ENCODE measurements around the gene SDK1. TPM values are rescaled to one million over a fixed set of nuclear protein-coding genes. Genes with fewer than 3 reads are reported as not detected.

The SDK1 gene
- total RNA-seq, 1 experiment from 2014 or later = 7.1 TPM

DNA sequence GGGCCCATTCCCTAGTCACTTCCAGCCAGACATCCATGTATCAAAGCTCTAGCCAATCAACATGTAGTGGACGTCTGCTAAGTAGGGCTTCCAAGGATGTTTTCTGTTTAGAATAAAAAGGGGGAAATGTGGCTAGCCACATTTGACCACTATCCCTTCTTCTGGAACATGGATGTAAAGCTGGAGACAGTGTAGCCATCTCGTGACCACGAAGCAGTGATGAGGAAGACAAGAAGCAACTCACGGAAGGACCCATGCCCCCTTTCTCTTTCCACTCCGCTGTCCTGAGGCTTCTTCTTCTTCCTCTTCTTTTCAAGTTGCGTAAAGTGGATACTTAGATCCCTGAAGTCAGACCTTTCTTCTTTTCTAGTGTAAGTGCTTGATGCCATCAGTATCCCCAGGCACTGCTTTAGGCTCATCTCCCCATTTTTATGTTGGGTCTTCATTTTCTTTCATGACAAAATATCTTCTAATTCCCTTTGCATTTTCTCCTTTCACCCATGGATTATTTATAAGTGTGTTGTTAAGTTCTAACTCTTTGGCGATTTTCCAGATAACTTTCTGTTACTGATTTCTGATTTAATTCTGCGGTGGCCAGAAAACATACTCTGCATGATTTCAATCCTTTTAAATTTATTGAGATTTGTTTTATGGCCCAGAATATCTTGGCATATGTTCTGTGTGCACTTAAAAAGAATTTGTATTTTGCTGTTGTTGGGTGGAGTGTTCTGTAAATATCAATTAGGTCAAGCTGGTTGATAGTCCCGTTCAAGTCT, 594.5 kb downstream of the SDK1 start:
- Mint-ChIP-seq H3K36me3 (ENCODE audit: insufficient read depth, unreplicated experiment) (no peaks in the 10 kb centered on the region), H3K4me1 (ENCODE audit: low read depth, unreplicated experiment) (no peaks in the 10 kb centered on the region), H3K4me3 (ENCODE audit: unreplicated experiment) (no peak overlapping the region), H3K9me3 (ENCODE audit: unreplicated experiment) (no peaks in the 10 kb centered on the region), H3K27ac (ENCODE audit: unreplicated experiment) (no peak overlapping the region), H3K27me3 (ENCODE audit: insufficient read depth, unreplicated experiment) (no peaks in the 10 kb centered on the region)
- no peaks in the 10 kb centered on the region for H3K27me3 ChIP-seq (replicated peaks; ENCODE audit: control insufficient read depth, insufficient read depth, low read length)
- no peak overlapping the region for H3K4me3 ChIP-seq (ENCODE audit: low read depth, low read length)
- ChIA-PET POLR2A (no interaction called here), CTCF (no interaction called here)
- no TSS peak for BruUV-seq (replicated peaks)
- no peak for DNase-seq
- no peaks in the 10 kb centered on the region for H3K4me1 ChIP-seq
- TF ChIP-seq, protein P1, sequence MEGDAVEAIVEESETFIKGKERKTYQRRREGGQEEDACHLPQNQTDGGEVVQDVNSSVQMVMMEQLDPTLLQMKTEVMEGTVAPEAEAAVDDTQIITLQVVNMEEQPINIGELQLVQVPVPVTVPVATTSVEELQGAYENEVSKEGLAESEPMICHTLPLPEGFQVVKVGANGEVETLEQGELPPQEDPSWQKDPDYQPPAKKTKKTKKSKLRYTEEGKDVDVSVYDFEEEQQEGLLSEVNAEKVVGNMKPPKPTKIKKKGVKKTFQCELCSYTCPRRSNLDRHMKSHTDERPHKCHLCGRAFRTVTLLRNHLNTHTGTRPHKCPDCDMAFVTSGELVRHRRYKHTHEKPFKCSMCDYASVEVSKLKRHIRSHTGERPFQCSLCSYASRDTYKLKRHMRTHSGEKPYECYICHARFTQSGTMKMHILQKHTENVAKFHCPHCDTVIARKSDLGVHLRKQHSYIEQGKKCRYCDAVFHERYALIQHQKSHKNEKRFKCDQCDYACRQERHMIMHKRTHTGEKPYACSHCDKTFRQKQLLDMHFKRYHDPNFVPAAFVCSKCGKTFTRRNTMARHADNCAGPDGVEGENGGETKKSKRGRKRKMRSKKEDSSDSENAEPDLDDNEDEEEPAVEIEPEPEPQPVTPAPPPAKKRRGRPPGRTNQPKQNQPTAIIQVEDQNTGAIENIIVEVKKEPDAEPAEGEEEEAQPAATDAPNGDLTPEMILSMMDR (IDR thresholded peaks at IDR 0.05; ENCODE audit: insufficient read depth in 1 of 2, low read depth in 1 of 2, low read length in 1 of 2, severe bottlenecking in 1 of 2, unreplicated experiment in 1 of 2) = no peak
- H3K36me3 ChIP-seq (ENCODE audit: control insufficient read depth, insufficient read depth, low read length) = no peaks in the 10 kb centered on the region
- H3K9me3 ChIP-seq = no peaks in the 10 kb centered on the region
- intact Hi-C loops (cut with micrococcal nuclease; ENCODE audit: unreplicated experiment) = loop anchor here (2.0 kb wide), 2 partner anchors 595 to 1009 kb away; partner anchors contain the start of gene SDK1

GRCh38 chr7:3896169-3896765, 595.2 kb downstream of the SDK1 start:
- CTCF ChIA-PET = no interaction called here
- POLR2A ChIA-PET = no interaction called here
- no peak overlapping the region for H3K4me3 Mint-ChIP-seq (ENCODE audit: unreplicated experiment)

More at GRCh38 chr7:3896169-3896765, 595.2 kb downstream of the SDK1 start:
- Histone ChIP-seq H3K4me3 (ENCODE audit: low read depth, low read length) (no peak overlapping the region), H3K4me1 (no peaks in the 10 kb centered on the region), H3K36me3 (ENCODE audit: control insufficient read depth, insufficient read depth, low read length) (no peaks in the 10 kb centered on the region), H3K27me3 (replicated peaks; ENCODE audit: control insufficient read depth, insufficient read depth, low read length) (no peaks in the 10 kb centered on the region), H3K9me3 (no peaks in the 10 kb centered on the region)
- no peak overlapping the region for H3K27ac Mint-ChIP-seq (ENCODE audit: unreplicated experiment)
- no peaks in the 10 kb centered on the region for H3K27me3 Mint-ChIP-seq (ENCODE audit: insufficient read depth, unreplicated experiment)
- no TSS peak for BruUV-seq (replicated peaks)
- H3K4me1 Mint-ChIP-seq (ENCODE audit: low read depth, unreplicated experiment) = no peaks in the 10 kb centered on the region
- no peaks in the 10 kb centered on the region for H3K9me3 Mint-ChIP-seq (ENCODE audit: unreplicated experiment)
- DNase-seq = no peak
- no peaks in the 10 kb centered on the region for H3K36me3 Mint-ChIP-seq (ENCODE audit: insufficient read depth, unreplicated experiment)
- TF ChIP-seq, protein P1 (IDR thresholded peaks at IDR 0.05; ENCODE audit: insufficient read depth in 1 of 2, low read depth in 1 of 2, low read length in 1 of 2, severe bottlenecking in 1 of 2, unreplicated experiment in 1 of 2) = no peak
- intact Hi-C loops (cut with micrococcal nuclease; ENCODE audit: unreplicated experiment) = loop anchor here (2.0 kb wide), 2 partner anchors 595 to 1009 kb away; partner anchors contain the start of gene SDK1

All from Caco-2 (cell line).